OCI-LY1 (cell line): ENCODE measurements around the gene PRADC1.
A peak's percentile ranks its signal among the peaks of the same experiment; 100 is the strongest.

Source experiments
- H2AFZ ChIP-seq: fragments of 200-600 bp; sonication (generic), shearing (Covaris generic); 2 replicates; pipeline ENCODE4 v1.6.0; 2014; ENCODE audit warnings: antibody characterized with exemption, mild to moderate bottlenecking, low read length
- H3F3A ChIP-seq: fragments of 200-600 bp; sonication (generic), shearing (Covaris generic); 2 replicates; pipeline ENCODE4 v1.6.0; 2014; ENCODE audit warnings: mild to moderate bottlenecking, antibody characterized with exemption, low read length, moderate library complexity; ENCODE audit not compliant: insufficient read depth
- H3K27ac ChIP-seq: fragments of 200-600 bp; sonication (generic); 2 replicates; pipeline ENCODE4 v1.5.1; 2014; ENCODE audit warnings: low read length, mixed run types, mild to moderate bottlenecking, low read depth; ENCODE audit not compliant: poor library complexity, severe bottlenecking
- H3K27me3 ChIP-seq: fragments of 200-600 bp; sonication (generic); 2 replicates; pipeline ENCODE4 v1.6.0; 2014; ENCODE audit warnings: antibody characterized with exemption, mild to moderate bottlenecking, low read length, moderate library complexity; ENCODE audit not compliant: insufficient read depth
- H3K36me3 ChIP-seq: fragments of 200-600 bp; sonication (generic); 2 replicates; pipeline ENCODE4 v1.6.1; 2014; ENCODE audit warnings: mild to moderate bottlenecking, antibody characterized with exemption, low read length, moderate library complexity, mixed read lengths; ENCODE audit not compliant: insufficient read depth
- H3K4me1 ChIP-seq: fragments of 200-600 bp; sonication (generic); 2 replicates; pipeline ENCODE4 v1.5.1; 2014; ENCODE audit warnings: mild to moderate bottlenecking, low read length, moderate library complexity; ENCODE audit not compliant: insufficient read depth, severe bottlenecking
- H3K4me2 ChIP-seq: fragments of 200-600 bp; sonication (generic), shearing (Covaris generic); 2 replicates; pipeline ENCODE4 v1.6.1; 2014; ENCODE audit warnings: low read length
- H3K4me3 ChIP-seq: fragments of 200-600 bp; sonication (generic); 2 replicates; pipeline ENCODE4 v1.5.1; 2014; ENCODE audit warnings: low read length, low read depth, mild to moderate bottlenecking, mixed read lengths; ENCODE audit not compliant: poor library complexity, severe bottlenecking
- H3K79me2 ChIP-seq: fragments of 200-600 bp; shearing (Covaris generic); 2 replicates; pipeline ENCODE4 v1.6.1; 2016; ENCODE audit warnings: mixed run types, low read length, mixed read lengths; ENCODE audit not compliant: insufficient read depth
- H3K9ac ChIP-seq: fragments of 200-600 bp; sonication (generic), shearing (Covaris generic); 2 replicates; pipeline ENCODE4 v1.6.1; 2014; ENCODE audit warnings: mild to moderate bottlenecking, low read length, mixed read lengths
- H3K9me2 ChIP-seq: fragments of 200-600 bp; sonication (generic), shearing (Covaris generic); 2 replicates; pipeline ENCODE4 v1.6.1; 2014; ENCODE audit warnings: low read depth, mild to moderate bottlenecking, low read length, mixed read lengths
- H3K9me3 ChIP-seq: fragments of 200-600 bp; shearing (Covaris generic); 2 replicates; pipeline ENCODE4 v1.6.1; 2014; ENCODE audit warnings: low read length, mixed read lengths
- H4K20me1 ChIP-seq: fragments of 200-600 bp; sonication (generic), shearing (Covaris generic); 2 replicates; pipeline ENCODE4 v1.6.0; 2016; ENCODE audit warnings: mild to moderate bottlenecking, low read length; ENCODE audit not compliant: insufficient read depth
- CTCF ChIP-seq: fragments of 200-600 bp; sonication (generic), shearing (Covaris generic); IDR thresholded peaks from 2 replicates; pipeline ENCODE4 v1.5.1; 2017; ENCODE audit warnings: mild to moderate bottlenecking, antibody characterized with exemption, low read length, moderate library complexity, mixed read lengths
- EZH2 ChIP-seq: fragments of 200-600 bp; sonication (generic), shearing (Covaris generic); IDR thresholded peaks from 2 replicates; pipeline ENCODE4 v1.8.0; 2017; ENCODE audit warnings: borderline replicate concordance, mixed run types, mild to moderate bottlenecking, antibody characterized with exemption, low read length, moderate library complexity, mixed read lengths

PRADC1 gene

GRCh38 chr2:73253400-73253799 lies 20.4 kb upstream of the PRADC1 start:
- Histone ChIP-seq H3K4me1 (no peaks in the 10 kb centered on the region), H3K9me3 (no peaks in the 10 kb centered on the region), H2AFZ (no peak overlapping the region), H3K9me2 (no peaks in the 10 kb centered on the region), H3K36me3 (peaks cover 92% of the 10 kb centered on the region), H3K79me2 (no peaks in the 10 kb centered on the region), H3K9ac (no peak overlapping the region), H3K4me3 (no peak overlapping the region), H3K27ac (peak overlapping the region; percentile 53), H4K20me1 (no peaks in the 10 kb centered on the region), H3K4me2 (no peak overlapping the region), H3K27me3 (no peaks in the 10 kb centered on the region), H3F3A (peaks cover 7% of the 10 kb centered on the region)
- TF ChIP-seq EZH2 (no peak), CTCF (no peak)

GRCh38 chr2:73252238-73253027 lies 19.4 kb upstream of the PRADC1 start:
- H3K9me2 ChIP-seq = no peaks in the 10 kb centered on the region
- no peak overlapping the region for H3K4me2 ChIP-seq
- H3F3A ChIP-seq = peaks cover 7% of the 10 kb centered on the region
- TF ChIP-seq EZH2 (no peak), CTCF (no peak)
- H3K36me3 ChIP-seq = peaks cover 93% of the 10 kb centered on the region
- H3K9me3 ChIP-seq = no peaks in the 10 kb centered on the region
- no peak overlapping the region for H3K4me3 ChIP-seq
- H3K27ac ChIP-seq = no peak overlapping the region
- H3K79me2 ChIP-seq = no peaks in the 10 kb centered on the region
- no peaks in the 10 kb centered on the region for H4K20me1 ChIP-seq
- no peaks in the 10 kb centered on the region for H3K4me1 ChIP-seq
- no peaks in the 10 kb centered on the region for H3K27me3 ChIP-seq
- no peak overlapping the region for H3K9ac ChIP-seq
- H2AFZ ChIP-seq = no peak overlapping the region

GRCh38 chr2:73250872-73251846 lies 18.1 kb upstream of the PRADC1 start:
- Histone ChIP-seq H3K36me3 (peaks cover 99% of the 10 kb centered on the region), H3F3A (peaks cover 7% of the 10 kb centered on the region), H3K79me2 (no peaks in the 10 kb centered on the region), H3K9ac (no peak overlapping the region), H3K4me2 (no peak overlapping the region), H3K4me1 (no peaks in the 10 kb centered on the region), H3K27ac (no peak overlapping the region), H3K9me2 (no peaks in the 10 kb centered on the region), H3K9me3 (no peaks in the 10 kb centered on the region), H3K4me3 (no peak overlapping the region), H4K20me1 (no peaks in the 10 kb centered on the region), H2AFZ (no peak overlapping the region), H3K27me3 (no peaks in the 10 kb centered on the region)
- TF ChIP-seq CTCF (no peak), EZH2 (no peak)
